ENCODE results near the gene CANX.

CANX gene

GRCh38 chr5:179769271-179769670 lies 70.5 kb downstream of the CANX start:
- H4K20me1 ChIP-seq (ENCODE audit: insufficient read depth, low read length), result 0 out of 2 replicates have a peak, but pooled peaks cover 2% of the 10 kb centered on the region
- no peak overlapping the region for H2AFZ ChIP-seq (ENCODE audit: low read length)
- TF ChIP-seq EZH2phosphoT487 (IDR thresholded peaks at IDR 0.05; ENCODE audit: low read length), result no peak
- no peak for TF ChIP-seq CTCF (IDR thresholded peaks at IDR 0.05; ENCODE audit: low read length)
- no peak for TF ChIP-seq EZH2 (optimal IDR thresholded peaks at IDR 0.05; ENCODE audit: low read depth, low read length)
- no peaks in the 10 kb centered on the region for H3K9me2 ChIP-seq (replicated peaks; ENCODE audit: insufficient read depth, low read length)
- peaks cover 34% of the 10 kb centered on the region for H3K79me2 ChIP-seq (ENCODE audit: low read length)
- H3K27ac ChIP-seq (ENCODE audit: low read length), result no peak overlapping the region
- peaks cover 6% of the 10 kb centered on the region; the same call in 1 of the 2 replicates for H3K36me3 ChIP-seq (replicated peaks; ENCODE audit: insufficient read depth, low read length)
- no peak for DNase-seq
- H3F3A ChIP-seq (ENCODE audit: insufficient read depth, low read length), result no peaks in the 10 kb centered on the region
- no peaks in the 10 kb centered on the region for H3K4me1 ChIP-seq (ENCODE audit: low read length)
- H3K9ac ChIP-seq (ENCODE audit: low read length), result no peak overlapping the region
- no peak overlapping the region for H3K4me2 ChIP-seq (ENCODE audit: low read depth, low read length)
- H3K4me3 ChIP-seq (ENCODE audit: low read length), result no peak overlapping the region
- H3K9me3 ChIP-seq (replicated peaks; ENCODE audit: insufficient read depth, low read length), result no peaks in the 10 kb centered on the region
- no peaks in the 10 kb centered on the region for H3K27me3 ChIP-seq (replicated peaks; ENCODE audit: insufficient read depth, low read length)

GRCh38 chr5:179769796-179770195 lies 71.0 kb downstream of the CANX start:
- no peak for DNase-seq
- TF ChIP-seq EZH2 (optimal IDR thresholded peaks at IDR 0.05; ENCODE audit: low read depth, low read length) (no peak), CTCF (IDR thresholded peaks at IDR 0.05; ENCODE audit: low read length) (no peak), EZH2phosphoT487 (IDR thresholded peaks at IDR 0.05; ENCODE audit: low read length) (no peak)
- no peaks in the 10 kb centered on the region for H3K27me3 ChIP-seq (replicated peaks; ENCODE audit: insufficient read depth, low read length)
- no peaks in the 10 kb centered on the region for H3F3A ChIP-seq (ENCODE audit: insufficient read depth, low read length)
- H3K27ac ChIP-seq (ENCODE audit: low read length), result no peak overlapping the region
- no peaks in the 10 kb centered on the region for H3K9me2 ChIP-seq (replicated peaks; ENCODE audit: insufficient read depth, low read length)
- no peaks in the 10 kb centered on the region for H3K9me3 ChIP-seq (replicated peaks; ENCODE audit: insufficient read depth, low read length)
- no peak overlapping the region for H2AFZ ChIP-seq (ENCODE audit: low read length)
- H3K4me2 ChIP-seq (ENCODE audit: low read depth, low read length), result no peak overlapping the region
- H3K79me2 ChIP-seq (ENCODE audit: low read length), result peaks cover 34% of the 10 kb centered on the region
- H3K36me3 ChIP-seq (replicated peaks; ENCODE audit: insufficient read depth, low read length), result peaks cover 6% of the 10 kb centered on the region; the same call in 1 of the 2 replicates
- H3K4me1 ChIP-seq (ENCODE audit: low read length), result no peaks in the 10 kb centered on the region
- H3K9ac ChIP-seq (ENCODE audit: low read length), result no peak overlapping the region
- no peak overlapping the region for H3K4me3 ChIP-seq (ENCODE audit: low read length)
- 0 out of 2 replicates have a peak, but pooled peaks cover 2% of the 10 kb centered on the region for H4K20me1 ChIP-seq (ENCODE audit: insufficient read depth, low read length)

GRCh38 chr5:179771311-179771895 lies 72.6 kb downstream of the CANX start:
- TF ChIP-seq CTCF (IDR thresholded peaks at IDR 0.05; ENCODE audit: low read length) (no peak), EZH2phosphoT487 (IDR thresholded peaks at IDR 0.05; ENCODE audit: low read length) (no peak), EZH2 (optimal IDR thresholded peaks at IDR 0.05; ENCODE audit: low read depth, low read length) (no peak)
- no peak overlapping the region for H3K4me3 ChIP-seq (ENCODE audit: low read length)
- H3K4me2 ChIP-seq (ENCODE audit: low read depth, low read length), result no peak overlapping the region
- H2AFZ ChIP-seq (ENCODE audit: low read length), result no peak overlapping the region
- no peak overlapping the region for H3K27ac ChIP-seq (ENCODE audit: low read length)
- H3K79me2 ChIP-seq (ENCODE audit: low read length), result peaks cover 19% of the 10 kb centered on the region
- H3K9me2 ChIP-seq (replicated peaks; ENCODE audit: insufficient read depth, low read length), result no peaks in the 10 kb centered on the region
- H3K9me3 ChIP-seq (replicated peaks; ENCODE audit: insufficient read depth, low read length), result no peaks in the 10 kb centered on the region
- no peak for DNase-seq
- no peaks in the 10 kb centered on the region for H3K27me3 ChIP-seq (replicated peaks; ENCODE audit: insufficient read depth, low read length)
- H3K36me3 ChIP-seq (replicated peaks; ENCODE audit: insufficient read depth, low read length), result peaks cover 2% of the 10 kb centered on the region; the same call in 1 of the 2 replicates
- H3K4me1 ChIP-seq (ENCODE audit: low read length), result no peaks in the 10 kb centered on the region
- no peaks in the 10 kb centered on the region for H4K20me1 ChIP-seq (ENCODE audit: insufficient read depth, low read length)
- H3K9ac ChIP-seq (ENCODE audit: low read length), result no peak overlapping the region
- no peaks in the 10 kb centered on the region for H3F3A ChIP-seq (ENCODE audit: insufficient read depth, low read length)
